SK-N-SH (cell line): ENCODE results near the gene CSRNP3. TPM values are rescaled to one million over a fixed set of nuclear protein-coding genes. Genes with fewer than 3 reads are reported as not detected.

Experiments used
- CTCF ChIA-PET: fragments of 300-600, 350-600 bp; formaldehyde crosslinking; extraction: SDS; loops from one replicate; lab custom pipeline; 2021; lab: Yijun Ruan, JAX
- POLR2A ChIA-PET: fragments of 350-600 bp; sonication (Branson Sonifier 250); formaldehyde crosslinking; extraction: SDS; loops from one replicate; lab custom pipeline; 2020; ENCODE audit warnings: antibody characterized with exemption, inconsistent platforms; lab: Yijun Ruan, JAX
- DNase-seq: peaks from one replicate; pipeline ENCODE4 v3.0.0; 2012
- H2AFZ ChIP-seq: fragments of 200-600 bp; sonication (generic); 2 replicates; pipeline ENCODE4 v1.8.1; 2016; ENCODE audit warnings: antibody characterized with exemption, mild to moderate bottlenecking, low read depth
- H3F3A ChIP-seq: fragments of 200-600 bp; sonication (generic); replicated peaks from 2 replicates; pipeline ENCODE3; 2016; ENCODE audit warnings: antibody characterized with exemption, mild to moderate bottlenecking; ENCODE audit not compliant: insufficient read depth
- H3K27ac ChIP-seq, 2 experiments: fragments of 200-500 bp in 1 of 2; fragments of 200-600 bp in 1 of 2; sonication (Bioruptor generic) in 1 of 2; sonication (generic), shearing (Covaris generic) in 1 of 2; 2 replicates each; pipeline versions ENCODE4 v1.5.1 to v1.6.1; 2014 to 2016; ENCODE audit warnings: low read depth in 2 of 2, inconsistent platforms in 1 of 2, low read length in 1 of 2, mild to moderate bottlenecking in 1 of 2, mixed read lengths in 1 of 2
- H3K27me3 ChIP-seq: fragments of 200-600 bp; sonication (generic), shearing (Covaris generic); 2 replicates; pipeline ENCODE4 v1.6.1; 2016; ENCODE audit warnings: mixed run types; ENCODE audit not compliant: insufficient read depth
- H3K36me3 ChIP-seq, 2 experiments: fragments of 200-500 bp in 1 of 2; fragments of 200-600 bp in 1 of 2; sonication (Bioruptor generic) in 1 of 2; sonication (generic) in 1 of 2; replicated peaks in 1 of 2; 2 replicates each; pipeline versions ENCODE3 to v1.5.1; 2014 to 2016; ENCODE audit warnings: low read length in 1 of 2, mild to moderate bottlenecking in 1 of 2; ENCODE audit not compliant: insufficient read depth in 2 of 2, control insufficient read depth in 1 of 2
- H3K4me1 ChIP-seq, 2 experiments: fragments of 200-500 bp in 1 of 2; fragments of 200-600 bp in 1 of 2; sonication (Bioruptor generic) in 1 of 2; sonication (generic), shearing (Covaris generic) in 1 of 2; 2 replicates each; pipeline versions ENCODE4 v1.5.1 to v1.6.1; 2014 to 2016; ENCODE audit warnings: low read depth in 1 of 2, low read length in 1 of 2, mixed run types in 1 of 2; ENCODE audit not compliant: insufficient read depth in 2 of 2, control insufficient read depth in 1 of 2
- H3K4me2 ChIP-seq: fragments of 200-600 bp; sonication (generic), shearing (Covaris generic); 2 replicates; pipeline ENCODE4 v1.6.1; 2017; ENCODE audit warnings: mixed run types
- H3K4me3 ChIP-seq, 2 experiments: fragments of 200-500 bp in 1 of 2; fragments of 200-600 bp in 1 of 2; sonication (Bioruptor generic) in 1 of 2; sonication (generic), shearing (Covaris generic) in 1 of 2; 2 replicates each; pipeline versions ENCODE4 v1.5.1 to v1.8.1; 2014 to 2016; ENCODE audit warnings: low read depth in 2 of 2, inconsistent platforms in 1 of 2, low read length in 1 of 2, mild to moderate bottlenecking in 1 of 2, mixed read lengths in 1 of 2, moderate library complexity in 1 of 2
- H3K79me2 ChIP-seq: fragments of 200-600 bp; sonication (generic); 2 replicates; pipeline ENCODE4 v1.8.1; 2017; ENCODE audit warnings: mild to moderate bottlenecking; ENCODE audit not compliant: insufficient read depth
- H3K9ac ChIP-seq: fragments of 200-600 bp; sonication (generic); 2 replicates; pipeline ENCODE4 v1.6.1; 2017; ENCODE audit warnings: mixed run types
- H3K9me2 ChIP-seq: fragments of 200-600 bp; sonication (generic); 2 replicates; pipeline ENCODE4 v1.6.1; 2017; ENCODE audit warnings: mixed run types
- H3K9me3 ChIP-seq: fragments of 200-600 bp; sonication (generic); 2 replicates; pipeline ENCODE4 v1.6.1; 2017; ENCODE audit warnings: mixed run types, mild to moderate bottlenecking, moderate library complexity
- H4K20me1 ChIP-seq: fragments of 200-600 bp; sonication (generic); 2 replicates; pipeline ENCODE4 v1.6.1; 2017; ENCODE audit warnings: mild to moderate bottlenecking, mixed run types; ENCODE audit not compliant: insufficient read depth
- CHD2 ChIP-seq: fragments of 150-350 bp; IDR thresholded peaks from 2 replicates; pipeline ENCODE4 v1.6.1; 2018; ENCODE audit warnings: low read length; ENCODE audit not compliant: partially characterized antibody
- ELF1 ChIP-seq: IDR thresholded peaks from 2 replicates; pipeline ENCODE4 v1.4.0; 2012
- EZH2phosphoT487 ChIP-seq: fragments of 200-600 bp; sonication (generic); IDR thresholded peaks from 2 replicates; pipeline ENCODE4 v1.6.1; 2017; ENCODE audit warnings: low read depth, mixed run types, mild to moderate bottlenecking, antibody characterized with exemption, moderate library complexity, borderline replicate concordance
- FOSL2 ChIP-seq: IDR thresholded peaks from 2 replicates; pipeline ENCODE4 v1.4.0; 2012; ENCODE audit warnings: low read depth, mild to moderate bottlenecking, moderate library complexity, borderline replicate concordance
- GATA2 ChIP-seq: sonication (generic); formaldehyde crosslinking; IDR thresholded peaks from 2 replicates; pipeline ENCODE4 v1.5.0; 2020; ENCODE audit warnings: mild to moderate bottlenecking, missing genetic modification reagents
- JUND ChIP-seq: IDR thresholded peaks from 2 replicates; pipeline ENCODE4 v1.4.0; 2012
- MEF2A ChIP-seq: IDR thresholded peaks from 2 replicates; pipeline ENCODE4 v1.4.0; 2012; ENCODE audit warnings: low read depth, borderline replicate concordance
- NRF1 ChIP-seq: IDR thresholded peaks from 2 replicates; pipeline ENCODE4 v1.6.1; 2012; ENCODE audit warnings: low read depth, mild to moderate bottlenecking, low read length
- PBX3 ChIP-seq: IDR thresholded peaks from 2 replicates; pipeline ENCODE4; 2012
- POLR2AphosphoS5 ChIP-seq: IDR thresholded peaks from 2 replicates; pipeline ENCODE4 v1.6.1; 2012; ENCODE audit warnings: low read depth, low read length
- RCOR1 ChIP-seq: fragments of 150-350 bp; IDR thresholded peaks from 2 replicates; pipeline ENCODE4 v1.6.1; 2017; ENCODE audit warnings: antibody characterized with exemption, low read length
- RXRA ChIP-seq: IDR thresholded peaks from 2 replicates; pipeline ENCODE4 v1.4.0; 2012; ENCODE audit warnings: low read depth, mild to moderate bottlenecking, borderline replicate concordance
- SIN3A ChIP-seq: IDR thresholded peaks from 2 replicates; pipeline ENCODE4 v1.6.1; 2012; ENCODE audit warnings: low read depth, mild to moderate bottlenecking, low read length, moderate library complexity, borderline replicate concordance
- TEAD4 ChIP-seq: IDR thresholded peaks from 2 replicates; pipeline ENCODE4 v1.4.0; 2012; ENCODE audit warnings: mild to moderate bottlenecking, borderline replicate concordance; ENCODE audit not compliant: insufficient read depth
- YY1 ChIP-seq: IDR thresholded peaks from 2 replicates; pipeline ENCODE4 v1.4.0; 2012; ENCODE audit warnings: low read depth, mild to moderate bottlenecking
- WGBS: methylation state at CpG from one replicate; pipeline ENCODE4 v1.1.6; 2017; ENCODE audit warnings: low lambda C conversion rate; 5-methylcytosine and 5-hydroxymethylcytosine counted together
- polyA plus RNA-seq, 3 experiments: library from polyadenylated mRNA; depleted of rRNA; stranded (reverse); fragments of >200 nt; gene quantifications; 2 replicates each; pipeline ENCODE4 v1.2.3, GENCODE V29; 2012
- TF ChIP-seq, protein P1 (sequence below): fragments of 150-350 bp; IDR thresholded peaks from 2 replicates; pipeline ENCODE4 v1.6.1; 2017; ENCODE audit warnings: antibody characterized with exemption, low read length, low read depth, borderline replicate concordance

Gene CSRNP3
- polyA plus RNA-seq, 1 of the 3 experiments (the other 2 are of a cell fraction) = 1.0 TPM

DNA sequence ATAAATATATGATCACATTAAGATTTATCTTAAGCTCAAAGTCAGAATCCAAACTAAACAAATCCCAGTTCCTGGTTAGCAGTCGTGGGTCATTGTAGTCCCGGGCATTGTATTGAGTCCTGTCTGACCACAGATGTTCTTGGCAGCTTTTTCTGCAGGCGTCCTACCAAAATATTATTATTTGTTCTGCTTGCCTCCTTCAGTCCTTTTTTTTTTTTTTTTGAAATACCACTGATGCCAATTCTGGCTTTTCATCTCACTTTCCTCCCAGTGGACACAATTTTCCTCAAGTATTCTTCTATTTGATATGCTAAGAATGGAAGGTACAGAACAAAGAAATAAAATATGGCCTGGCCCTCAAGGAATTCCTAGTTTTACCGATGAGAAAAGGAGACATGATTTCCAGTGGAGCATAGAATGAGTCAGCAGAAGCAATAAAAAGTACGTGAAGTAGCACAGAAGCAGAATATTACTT lies 151.6 kb downstream of the CSRNP3 start:
- Histone ChIP-seq H4K20me1 (no peaks in the 10 kb centered on the region), H3K27ac (no peak overlapping the region; a peak in 1 of 4 replicates), H3K27me3 (no peaks in the 10 kb centered on the region), H3K9ac (no peak overlapping the region), H3K79me2 (no peaks in the 10 kb centered on the region), H3K4me2 (no peak overlapping the region), H3K9me3 (no peaks in the 10 kb centered on the region), H3K9me2 (no peaks in the 10 kb centered on the region), H3K4me1 (peaks cover 0 to 7% of the 10 kb centered on the region in 2 experiments; a peak in 2 of 4 replicates), H3F3A (no peaks in the 10 kb centered on the region), H2AFZ (no peak overlapping the region), H3K36me3 (peaks cover 0 to 2% of the 10 kb centered on the region in 2 experiments), H3K4me3 (no peak overlapping the region)
- CTCF ChIA-PET = interaction anchor here (0.6 to 0.9 kb wide), 4 partner anchors 11 to 220 kb away, joined by 3 read pairs; partner anchors contain the start of gene CSRNP3
- POLR2A ChIA-PET = no interaction called here
- WGBS = 79% methylated on average over 5 of the region's 5 CpGs
- no peak for DNase-seq
- TF ChIP-seq MEF2A = no peak
- no peak for TF ChIP-seq POLR2AphosphoS5
- no peak for TF ChIP-seq ELF1

- no peak for TF ChIP-seq NRF1
- TF ChIP-seq TEAD4 = no peak
- TF ChIP-seq CHD2 = no peak
- TF ChIP-seq RXRA = no peak
- TF ChIP-seq PBX3 = no peak
- TF ChIP-seq YY1 = no peak
- no peak for TF ChIP-seq RCOR1
- TF ChIP-seq GATA2 (CRISPR knock-in tag) = no peak
- no peak for TF ChIP-seq EZH2phosphoT487
- no peak for TF ChIP-seq FOSL2
- TF ChIP-seq JUND = no peak
- TF ChIP-seq SIN3A = no peak
- TF ChIP-seq, protein P1, sequence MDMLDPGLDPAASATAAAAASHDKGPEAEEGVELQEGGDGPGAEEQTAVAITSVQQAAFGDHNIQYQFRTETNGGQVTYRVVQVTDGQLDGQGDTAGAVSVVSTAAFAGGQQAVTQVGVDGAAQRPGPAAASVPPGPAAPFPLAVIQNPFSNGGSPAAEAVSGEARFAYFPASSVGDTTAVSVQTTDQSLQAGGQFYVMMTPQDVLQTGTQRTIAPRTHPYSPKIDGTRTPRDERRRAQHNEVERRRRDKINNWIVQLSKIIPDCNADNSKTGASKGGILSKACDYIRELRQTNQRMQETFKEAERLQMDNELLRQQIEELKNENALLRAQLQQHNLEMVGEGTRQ = no peak
- no peak for TF ChIP-seq MEF2A
- TF ChIP-seq, all 33 proteins: peak for 0
- Histone ChIP-seq H3K9me2 (no peaks in the 10 kb centered on the region), H3K36me3 (no peaks in the 10 kb centered on the region), H3K27ac (no peak overlapping the region), H3K4me2 (no peak overlapping the region), H2AFZ (no peak overlapping the region), H3K4me3 (no peak overlapping the region), H3K79me2 (no peaks in the 10 kb centered on the region), H3K4me1 (peaks cover 0 to 6% of the 10 kb centered on the region in 2 experiments; a peak in 2 of 4 replicates), H3K9ac (no peak overlapping the region), H3F3A (no peaks in the 10 kb centered on the region), H3K27me3 (no peaks in the 10 kb centered on the region), H3K9me3 (no peaks in the 10 kb centered on the region), H4K20me1 (no peaks in the 10 kb centered on the region)
- CTCF ChIA-PET = no interaction called here
- no peak for DNase-seq
- WGBS = 92% methylated on average over 10 of the region's 10 CpGs
- POLR2A ChIA-PET = no interaction called here
Measured at GRCh38 chr2:165623161-165623560, 153.7 kb downstream of the CSRNP3 start.
